ENCODE results near the gene UGGT2.
"Not testable (repeated sequence)": the region's sequence is repeated elsewhere in the genome, so short reads cannot be mapped to it uniquely, and the experiment has no call there.

Gene UGGT2

DNA sequence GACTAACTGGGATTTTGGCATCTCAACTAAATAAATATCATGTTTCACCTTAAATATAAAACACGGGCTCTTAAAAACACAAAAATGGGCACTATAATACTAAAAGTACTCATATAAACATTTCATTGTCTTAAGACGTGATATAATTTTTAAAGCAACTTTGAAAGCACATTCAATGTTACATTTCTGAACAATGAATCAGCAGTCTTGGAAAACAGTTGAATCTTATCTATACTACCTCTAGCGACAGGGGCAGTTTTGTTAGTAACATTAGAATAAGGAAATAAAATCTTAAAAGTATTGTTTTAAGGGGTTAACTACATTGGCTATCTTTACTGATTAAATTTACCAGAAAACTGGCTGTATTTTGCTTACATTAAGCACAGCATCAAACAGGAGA, 156.9 kb downstream of the UGGT2 start:
- peak; percentile 5 for DNase-seq (ENCODE audit: low read depth)

- no peak for DNase-seq (ENCODE audit: low read depth)
These were observed 159.3 kb downstream of the UGGT2 start for GRCh38 chr13:95893861-95894260.

GRCh38 chr13:95882121-95882520, 171.1 kb downstream of the UGGT2 start:
- DNase-seq (ENCODE audit: low read depth), result no peak

DNA sequence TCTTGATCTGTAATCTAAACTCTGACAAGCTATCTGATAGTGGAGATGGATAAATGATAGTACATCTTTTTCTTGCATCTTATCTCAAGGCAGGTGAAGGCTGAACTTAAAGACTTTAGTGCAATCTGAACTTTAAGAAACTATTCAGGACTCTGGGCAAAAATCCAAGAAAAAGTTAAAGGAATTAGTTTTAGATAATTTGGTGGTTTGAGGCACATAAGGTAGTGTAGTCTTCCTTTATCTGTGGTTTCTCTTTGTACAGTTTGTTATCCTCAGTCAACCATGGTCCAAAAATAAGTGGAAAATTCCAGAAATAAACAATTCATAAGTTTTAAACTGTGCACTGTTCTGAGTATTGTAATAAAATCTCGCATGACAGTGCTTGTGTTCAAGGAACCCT, 172.9 kb downstream of the UGGT2 start:
- DNase-seq (ENCODE audit: low read depth), result no peak

DNA sequence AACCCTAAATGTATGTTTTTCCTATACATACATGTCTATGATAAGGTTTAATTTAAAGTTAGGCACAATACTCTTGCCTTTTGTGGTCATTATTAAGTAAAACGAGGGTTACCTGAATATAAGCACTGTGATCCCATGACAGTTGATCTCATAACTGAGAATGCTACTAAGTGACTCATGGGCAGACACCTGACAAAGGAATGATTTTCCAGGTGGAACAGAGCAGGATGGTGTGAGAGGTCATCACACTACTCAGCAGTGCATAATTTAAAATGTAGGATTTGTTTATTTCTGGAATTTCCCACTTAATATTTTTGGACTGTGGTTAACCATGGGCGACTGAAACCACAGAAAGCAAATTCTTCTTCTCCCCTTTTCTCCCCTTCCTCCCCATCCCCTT, 178.9 kb downstream of the UGGT2 start:
- DNase-seq (ENCODE audit: low read depth), result no peak

DNA sequence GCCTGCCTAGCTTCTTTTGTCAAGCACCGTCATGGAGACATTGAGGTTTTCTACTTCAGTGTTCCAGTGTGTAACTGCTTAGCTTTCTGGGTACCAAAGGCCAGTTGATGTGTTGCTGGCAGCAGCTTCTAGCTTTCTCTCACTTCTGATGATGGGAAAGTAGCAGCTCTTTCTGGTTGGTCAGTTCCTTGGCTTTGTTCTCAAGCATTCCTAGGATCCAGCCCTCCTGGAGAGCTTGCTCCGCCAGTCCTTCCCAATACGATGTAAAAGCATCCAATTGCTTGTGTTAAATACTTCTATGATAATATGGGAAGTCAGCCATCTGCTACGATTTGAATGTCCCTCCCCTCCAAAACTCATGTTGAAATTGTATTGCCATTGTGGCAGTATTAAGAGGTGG, 182.8 kb downstream of the UGGT2 start:
- DNase-seq (ENCODE audit: low read depth), result no peak

GRCh38 chr13:95865080-95865615, 188.1 kb downstream of the UGGT2 start:
- no peak for DNase-seq (ENCODE audit: low read depth)

GRCh38 chr13:95862408-95862807, 190.8 kb downstream of the UGGT2 start:
- no peak for DNase-seq (ENCODE audit: low read depth)

- DNase-seq (ENCODE audit: low read depth), result no peak
These were observed 191.9 kb downstream of the UGGT2 start for GRCh38 chr13:95861296-95861695.

GRCh38 chr13:95858286-95859075, 194.7 kb downstream of the UGGT2 start:
- DNase-seq (ENCODE audit: low read depth), result no peak

DNA sequence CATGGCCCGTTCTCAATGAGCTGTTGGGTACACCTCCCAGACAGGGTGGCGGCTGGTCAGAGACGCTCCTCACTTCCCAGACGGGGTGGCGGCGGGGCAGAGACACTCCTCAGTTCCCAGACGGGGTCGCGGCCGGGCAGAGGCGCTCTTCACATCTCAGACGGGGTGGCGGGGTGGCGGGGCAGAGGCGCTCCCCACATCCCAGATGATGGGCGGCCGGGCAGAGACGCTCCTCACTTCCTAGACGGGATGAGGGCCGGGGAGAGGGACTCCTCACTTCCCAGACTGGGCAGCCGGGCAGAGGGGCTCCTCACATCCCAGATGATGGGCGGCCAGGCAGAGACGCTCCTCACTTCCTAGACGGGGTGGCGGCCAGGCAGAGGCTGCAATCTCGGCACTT, 207.5 kb downstream of the UGGT2 start:
- not testable (repeated sequence) for DNase-seq (ENCODE audit: low read depth)

DNA sequence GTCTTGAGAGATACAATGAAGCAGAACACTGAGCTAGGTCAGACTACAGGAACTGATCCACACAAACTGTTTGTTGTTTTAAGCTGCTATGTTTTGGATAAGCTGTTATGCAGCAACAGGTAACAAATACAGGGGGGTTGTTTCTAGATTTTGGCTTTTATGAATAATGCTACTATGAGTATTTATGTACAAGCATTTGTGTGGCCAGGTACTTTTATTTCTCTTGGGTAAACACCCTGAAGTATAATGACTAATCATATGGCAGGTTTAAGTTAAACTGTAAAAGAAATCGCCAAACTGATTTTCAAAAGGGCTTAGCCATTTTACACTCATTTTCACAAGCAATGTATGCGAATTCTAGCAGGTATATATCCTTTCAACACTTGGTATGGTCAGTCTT, 210.3 kb downstream of the UGGT2 start:
- DNase-seq (ENCODE audit: low read depth), result no peak

DNA sequence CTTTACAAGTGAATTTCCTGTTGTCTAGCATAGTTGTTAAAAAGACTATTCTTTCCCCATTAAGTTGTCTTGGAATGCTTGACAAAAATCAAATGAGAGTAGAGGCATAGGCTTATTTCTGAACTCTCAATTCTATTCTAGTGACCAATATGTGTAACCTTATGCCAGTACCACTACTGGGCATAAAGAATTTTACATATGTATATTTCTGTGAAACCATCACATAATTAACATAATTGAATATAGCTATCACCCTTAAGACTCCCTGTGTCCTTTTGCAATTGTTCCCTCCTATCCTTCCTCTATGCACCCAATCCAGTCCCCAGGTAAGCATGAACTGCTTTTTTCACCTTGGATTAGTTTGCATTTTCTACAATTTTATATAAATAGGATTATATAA, 211.3 kb downstream of the UGGT2 start:
- DNase-seq (ENCODE audit: low read depth), result no peak

- peak; percentile 9 for DNase-seq (ENCODE audit: low read depth)
These were observed 219.0 kb downstream of the UGGT2 start for GRCh38 chr13:95834134-95834765.

- no peak for DNase-seq (ENCODE audit: low read depth)
These were observed 219.5 kb downstream of the UGGT2 start for GRCh38 chr13:95833719-95834118.

DNA sequence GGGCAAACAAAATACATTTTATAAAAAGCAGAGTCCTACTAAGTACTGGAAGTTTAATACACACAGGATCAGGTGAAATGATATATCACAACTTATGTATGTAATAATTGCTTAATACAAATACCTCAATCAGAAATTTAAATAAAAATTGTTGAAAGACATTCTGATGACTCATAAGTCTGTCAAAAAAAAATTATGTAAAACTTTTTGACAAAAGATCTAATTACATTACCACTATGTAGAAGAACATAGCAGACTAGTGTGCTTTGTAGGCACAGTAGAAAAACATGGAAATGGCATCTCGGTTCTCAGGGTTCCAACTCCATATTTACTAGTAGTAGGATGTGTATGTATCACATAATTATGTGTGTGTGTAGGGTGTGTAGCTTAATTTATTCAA, 220.1 kb downstream of the UGGT2 start:
- no peak for DNase-seq (ENCODE audit: low read depth)

DNA sequence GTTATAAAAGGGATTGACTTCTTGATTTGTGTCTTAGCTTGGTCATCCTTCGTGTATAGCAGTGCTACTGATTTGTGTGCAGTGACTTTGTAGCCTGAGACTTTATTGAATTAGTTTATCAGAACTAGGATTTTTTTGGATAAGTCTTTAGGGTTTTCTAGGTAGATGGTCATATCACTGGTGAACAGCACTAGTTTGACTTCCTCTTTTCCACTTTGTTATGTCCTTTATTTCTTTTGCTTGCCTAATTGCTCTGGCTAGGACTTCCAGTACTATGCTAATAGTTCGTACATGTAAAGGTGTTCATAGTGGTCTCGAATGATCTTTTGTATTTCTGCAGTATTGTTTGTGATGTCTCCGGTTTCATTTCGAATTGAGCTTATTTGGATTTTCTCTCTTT, 230.9 kb downstream of the UGGT2 start:
- no peak for DNase-seq (ENCODE audit: low read depth)

DNA sequence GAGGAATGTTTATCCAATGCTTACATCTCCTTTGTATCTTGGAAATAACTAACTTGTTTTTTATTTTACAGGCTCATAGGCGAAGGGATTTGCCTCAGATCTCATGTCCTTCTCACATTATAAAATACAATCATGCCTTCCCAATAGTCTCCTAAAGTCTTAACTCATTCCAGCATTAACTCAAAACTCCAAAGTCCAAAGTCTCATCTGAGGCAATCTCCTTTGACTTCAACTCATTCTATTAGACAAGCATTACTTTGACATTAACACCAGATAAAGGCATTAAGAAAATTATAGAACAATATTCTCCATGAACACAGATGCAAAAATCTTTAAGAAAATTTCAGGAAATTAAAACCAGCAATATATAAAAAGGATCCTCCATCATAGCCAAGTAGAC, 238.7 kb downstream of the UGGT2 start:
- DNase-seq (ENCODE audit: low read depth), result no peak

DNA sequence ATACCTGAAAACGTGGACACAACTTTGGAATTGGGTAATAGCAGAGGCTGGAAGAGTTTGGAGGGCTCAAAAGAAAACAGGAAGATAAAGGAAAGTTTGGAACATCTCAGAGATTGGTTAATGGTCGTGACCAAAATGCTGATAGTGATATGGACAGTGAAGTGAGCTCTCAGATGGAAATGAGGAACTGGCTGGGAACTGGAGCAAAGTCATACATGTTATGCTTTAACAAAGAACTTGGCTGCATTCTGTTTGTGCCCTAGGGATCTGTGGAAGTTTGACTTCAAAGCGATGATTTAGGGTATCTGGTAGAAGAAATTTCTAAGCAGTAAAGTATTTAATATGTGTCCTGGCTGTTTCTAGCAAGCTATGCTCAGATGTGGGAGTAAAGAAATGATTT, 240.1 kb downstream of the UGGT2 start:
- no peak for DNase-seq (ENCODE audit: low read depth)

DNA sequence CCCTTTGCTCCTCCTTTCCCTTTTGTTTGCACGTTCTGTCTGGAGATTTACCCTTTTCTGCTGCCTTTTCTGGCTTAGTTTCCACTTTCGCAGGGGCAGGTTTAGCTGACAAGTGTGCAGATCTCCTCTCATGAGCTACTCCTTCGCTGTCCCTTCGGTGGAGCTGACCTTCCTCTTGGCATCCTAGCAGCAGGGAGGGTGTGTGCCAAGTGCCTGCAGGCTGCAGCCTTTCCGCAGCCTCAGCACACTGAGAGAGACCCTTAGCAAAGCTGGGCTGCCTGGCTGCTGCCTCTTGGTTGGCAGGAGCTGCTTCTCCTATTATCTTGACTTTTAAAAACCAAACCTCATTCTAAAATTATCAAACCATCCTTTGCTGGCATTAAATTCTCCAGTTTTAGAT, 243.8 kb downstream of the UGGT2 start:
- no peak for DNase-seq (ENCODE audit: low read depth)

- no peak for DNase-seq (ENCODE audit: low read depth)
These were observed 247.3 kb downstream of the UGGT2 start for GRCh38 chr13:95805921-95806320.

GRCh38 chr13:95801825-95802224, 251.4 kb downstream of the UGGT2 start:
- DNase-seq (ENCODE audit: low read depth), result no peak

GRCh38 chr13:95800436-95800835, 252.8 kb downstream of the UGGT2 start:
- DNase-seq (ENCODE audit: low read depth), result no peak

- no peak for DNase-seq (ENCODE audit: low read depth)
These were observed 256.2 kb downstream of the UGGT2 start for GRCh38 chr13:95797016-95797415.
